Amniotic stem cell (primary cell): Measurements from ENCODE around the gene MESP2.

Source experiments
- DNase-seq: peaks from one replicate; lab custom pipeline; 2025; lab: John Stamatoyannopoulos, UW

The MESP2 gene

GRCh38 chr15:89818287-89818686, 42.2 kb downstream of the MESP2 start:
- DNase-seq: no peak

DNA sequence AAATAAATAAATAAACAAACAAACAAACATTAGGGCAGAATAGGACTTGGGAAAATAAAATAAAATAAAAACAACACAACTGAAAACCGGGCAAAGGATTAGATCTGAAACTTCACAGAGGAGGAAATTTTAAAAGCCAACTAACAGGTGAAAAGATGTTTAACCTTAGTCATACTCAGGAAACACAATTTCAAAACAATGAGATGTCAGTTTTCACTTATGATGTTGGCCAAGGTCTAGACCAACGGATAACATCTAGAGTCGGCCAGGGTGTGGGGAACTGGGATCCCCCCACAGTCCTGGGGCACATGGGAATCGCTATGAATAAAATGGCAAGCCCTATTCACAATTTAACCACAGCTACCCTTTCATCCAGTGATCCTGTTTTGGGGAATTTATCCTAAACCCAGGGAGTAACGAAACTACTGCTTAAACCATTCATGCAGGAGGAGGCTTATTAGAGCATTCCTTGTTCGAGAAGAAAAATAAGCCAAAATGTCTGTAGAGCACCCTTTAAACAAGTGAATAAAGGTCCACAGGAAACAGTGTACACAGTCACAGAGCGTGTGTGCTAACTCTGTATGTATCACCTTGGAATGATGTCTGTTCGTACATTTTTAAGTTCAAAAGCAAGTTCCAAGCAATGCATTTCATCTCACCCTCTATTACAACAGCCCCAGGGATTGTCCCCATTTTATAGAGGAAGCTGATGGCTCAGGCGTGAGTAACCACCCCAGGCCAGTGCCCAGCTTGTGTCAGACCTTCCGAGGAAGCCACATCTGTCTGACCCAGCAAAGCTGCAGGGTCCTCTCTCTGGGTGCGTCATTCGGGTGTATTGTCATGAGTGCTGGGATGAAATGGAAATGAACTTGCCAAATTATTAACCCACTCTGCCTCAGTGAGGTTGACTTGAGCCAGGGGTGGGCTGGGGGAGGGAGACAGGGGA, 44.8 kb downstream of the MESP2 start:
- DNase-seq: no peak

DNA sequence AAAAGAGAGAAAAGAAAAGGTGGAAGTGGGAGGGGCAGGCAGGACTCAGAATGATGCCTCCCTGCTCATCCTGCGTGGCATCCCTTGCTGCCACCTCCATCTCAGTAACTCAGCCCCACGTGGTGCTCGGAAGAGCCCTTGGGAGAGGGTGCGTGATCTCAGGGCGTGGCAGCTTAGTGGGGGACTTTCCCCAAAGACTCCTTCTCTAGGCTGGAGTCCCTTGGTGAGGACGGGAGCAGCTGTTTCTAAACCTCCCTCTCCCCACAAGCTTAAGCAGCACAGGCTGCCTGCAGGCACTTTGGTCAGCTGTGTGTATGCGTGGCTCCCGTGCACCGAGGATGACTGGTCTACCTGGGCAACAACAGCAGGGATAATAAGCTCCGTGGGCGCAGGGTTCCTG, 45.9 kb downstream of the MESP2 start:
- no peak for DNase-seq

DNA sequence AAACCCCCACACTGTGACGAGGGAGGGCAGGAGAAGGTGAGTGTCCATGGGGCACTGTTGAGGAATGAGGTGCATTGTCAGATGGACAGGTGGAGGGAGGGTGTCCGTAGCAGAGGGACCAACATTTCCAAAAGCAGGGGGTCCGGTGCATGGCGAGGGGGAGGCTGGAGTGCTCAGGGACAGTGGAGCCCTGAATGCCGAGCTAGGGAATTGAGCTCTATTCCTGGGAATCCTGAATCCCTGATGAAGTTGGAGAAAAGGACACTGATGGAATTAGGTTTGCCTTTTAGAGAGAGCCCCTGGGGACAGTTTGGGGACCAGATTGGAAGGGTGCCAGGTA, 46.4 kb downstream of the MESP2 start:
- DNase-seq: no peak

DNA sequence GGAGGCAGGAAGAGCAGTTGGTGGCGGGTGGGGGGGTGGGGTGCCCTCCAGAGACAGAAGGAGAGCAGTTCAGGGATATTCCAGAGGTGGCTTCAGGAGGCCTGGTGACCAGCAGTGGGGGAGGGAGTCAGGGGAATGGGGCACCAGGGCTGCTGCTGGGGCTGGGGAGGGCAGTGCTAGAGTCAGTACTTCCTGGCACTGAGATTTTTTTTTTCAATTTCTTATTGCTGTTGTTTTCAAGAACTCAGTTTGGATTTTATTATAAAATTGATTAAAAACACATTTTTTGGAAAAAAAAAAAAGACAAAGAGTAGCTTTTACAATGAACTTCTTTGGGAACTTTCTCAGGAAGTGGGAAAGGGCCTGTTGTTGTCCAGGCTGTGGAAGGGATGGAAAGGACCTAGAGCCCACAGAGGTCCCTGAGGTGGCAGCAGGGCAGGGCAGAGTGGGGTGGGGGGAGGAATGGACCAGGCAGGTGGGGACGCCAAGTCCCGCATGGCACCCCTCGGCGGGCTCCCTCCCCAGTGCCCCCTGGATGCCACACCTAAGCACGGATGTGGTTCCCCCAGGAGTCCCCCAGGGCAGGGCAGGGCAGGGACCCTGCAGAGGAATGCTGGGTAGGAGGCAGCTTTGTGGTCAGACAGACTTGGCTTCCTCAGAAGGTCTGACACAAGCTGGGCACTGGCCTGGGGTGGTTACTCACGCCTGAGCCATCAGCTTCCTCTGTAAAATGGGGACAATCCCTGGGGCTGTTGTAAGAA, 47.0 kb downstream of the MESP2 start:
- no peak for DNase-seq

- DNase-seq: no peak
Measured at GRCh38 chr15:89823836-89824606, 47.9 kb downstream of the MESP2 start.

DNA sequence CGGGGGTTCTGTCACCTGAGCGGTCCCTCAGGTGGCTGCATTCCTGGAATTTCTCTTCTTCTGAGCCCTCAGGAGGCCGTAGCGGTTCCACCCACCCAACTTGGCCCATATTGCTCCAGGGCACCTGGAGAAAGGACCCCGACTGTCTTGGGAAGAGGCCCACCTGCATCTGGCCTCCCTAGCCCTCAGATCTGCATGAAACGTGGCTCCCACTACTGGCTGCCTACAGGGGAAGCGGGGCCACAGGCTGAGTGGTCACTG, 48.4 kb downstream of the MESP2 start:
- DNase-seq: no peak

GRCh38 chr15:89825271-89825940, 49.3 kb downstream of the MESP2 start:
- no peak for DNase-seq

- DNase-seq: no peak
Measured at GRCh38 chr15:89826671-89827655, 50.8 kb downstream of the MESP2 start.

- no peak for DNase-seq
Measured at GRCh38 chr15:89827829-89828228, 51.7 kb downstream of the MESP2 start.
